Jurkat, Clone E6-1 (cell line): ENCODE results near the gene DLG1.
"Not testable (repeated sequence)": the region's sequence is repeated elsewhere in the genome, so short reads cannot be mapped to it uniquely, and the experiment has no call there.

Experiments
- DNase-seq: peaks from one replicate; pipeline ENCODE4 v3.0.0-alpha.2; 2011; ENCODE audit warnings: low read depth, low spot score
- H3K4me3 ChIP-seq: 2 replicates; pipeline ENCODE4 v1.5.1; 2011; ENCODE audit warnings: mild to moderate bottlenecking, low read length, control low read depth, moderate library complexity

DLG1 gene

DNA sequence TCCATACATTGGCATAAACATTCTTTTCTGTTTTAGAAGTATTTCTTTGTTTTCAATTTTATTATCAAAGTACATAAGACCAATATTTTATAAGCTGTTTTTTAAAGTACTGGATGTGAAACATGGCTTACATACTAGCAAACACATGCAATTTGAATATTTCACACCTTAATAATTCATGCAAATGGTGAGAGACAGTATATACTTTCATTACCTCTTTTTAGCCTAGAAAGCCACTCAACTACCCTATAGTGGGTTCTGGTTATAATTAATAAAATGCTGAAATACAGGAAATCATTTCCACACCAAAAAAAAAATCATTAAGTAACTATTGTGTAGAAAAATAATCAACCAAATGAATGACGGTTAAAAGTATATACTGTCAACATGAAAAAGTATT is 230.3 kb downstream of the DLG1 start:
- H3K4me3 ChIP-seq, result no peak overlapping the region
- DNase-seq, result no peak

DNA sequence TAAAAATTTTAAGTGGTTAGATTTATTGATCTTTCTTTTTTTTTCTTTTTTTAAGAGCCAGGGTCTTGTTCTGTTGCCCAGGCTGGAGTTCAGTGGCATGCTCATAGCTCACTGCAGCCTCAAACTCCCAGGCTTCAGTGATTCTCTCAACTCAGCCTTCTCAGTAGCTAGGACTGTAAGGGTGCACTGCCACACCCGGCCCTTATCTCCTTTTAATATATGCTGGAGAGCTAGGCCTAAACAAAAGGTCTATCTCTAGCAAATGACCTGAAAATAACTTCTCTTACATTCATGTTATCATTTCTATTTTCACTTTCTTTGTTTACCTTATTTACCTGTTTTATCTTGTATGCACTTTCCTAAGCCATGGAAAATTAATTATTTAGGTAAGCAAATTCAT is 233.6 kb downstream of the DLG1 start:
- DNase-seq, result no peak
- no peak overlapping the region for H3K4me3 ChIP-seq

DNA sequence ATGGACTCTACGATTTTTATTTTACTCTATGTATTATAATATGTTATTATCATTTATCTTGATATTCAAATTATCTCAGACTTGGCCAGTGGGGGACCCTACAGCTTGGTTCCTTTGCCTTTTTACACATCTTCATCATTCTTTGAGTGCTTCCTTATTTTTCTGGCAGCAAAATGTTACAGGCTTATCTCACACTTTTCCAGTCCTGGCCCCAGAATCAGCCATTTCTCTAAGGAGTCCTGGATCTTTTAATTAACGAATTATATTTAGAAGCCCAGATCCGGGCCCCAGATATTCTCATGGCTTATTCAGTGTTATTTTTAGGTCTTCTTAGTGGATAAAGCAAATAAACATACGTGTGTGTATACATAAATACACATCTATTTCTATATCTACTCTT is 236.0 kb downstream of the DLG1 start:
- DNase-seq, result no peak
- H3K4me3 ChIP-seq, result no peak overlapping the region

DNA sequence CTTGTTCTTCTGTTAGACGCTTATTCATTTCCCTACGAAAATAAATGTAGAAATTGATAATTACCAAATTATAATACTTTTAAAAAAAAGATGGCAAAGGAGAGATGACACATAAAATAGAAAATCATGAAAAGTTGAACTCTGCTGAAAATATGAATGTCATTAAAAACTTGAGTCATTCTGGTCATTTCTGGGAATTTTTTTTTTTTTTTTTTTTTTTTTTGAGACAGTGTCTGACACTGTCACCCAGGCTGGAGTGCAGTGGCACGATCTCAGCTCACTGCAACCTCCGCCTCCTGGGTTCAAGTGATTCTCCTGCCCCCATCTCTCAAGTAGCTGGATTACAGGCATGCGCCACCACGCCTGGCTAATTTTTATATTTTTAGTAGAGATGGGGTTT is 246.8 kb downstream of the DLG1 start:
- DNase-seq, H3K4me3 ChIP-seq: not testable (repeated sequence)

DNA sequence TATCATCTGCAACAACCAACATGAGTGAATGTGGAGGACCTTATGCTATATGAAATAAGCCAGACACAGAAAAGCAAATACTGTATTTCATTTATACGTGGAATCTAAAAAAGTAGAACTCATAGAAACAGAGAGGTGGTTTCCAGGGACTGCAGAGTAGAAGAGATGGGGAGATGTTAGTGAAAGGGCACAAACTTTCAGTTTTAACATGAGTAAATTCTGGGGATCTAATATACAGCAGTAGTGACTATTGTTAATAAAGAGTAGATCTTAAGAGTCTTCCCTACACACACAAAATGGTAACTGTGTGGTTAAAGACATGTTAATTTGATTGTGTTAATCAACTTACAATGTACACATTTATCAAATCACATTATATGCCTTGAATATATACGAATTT is 247.9 kb downstream of the DLG1 start:
- no peak overlapping the region for H3K4me3 ChIP-seq
- no peak for DNase-seq

DNA sequence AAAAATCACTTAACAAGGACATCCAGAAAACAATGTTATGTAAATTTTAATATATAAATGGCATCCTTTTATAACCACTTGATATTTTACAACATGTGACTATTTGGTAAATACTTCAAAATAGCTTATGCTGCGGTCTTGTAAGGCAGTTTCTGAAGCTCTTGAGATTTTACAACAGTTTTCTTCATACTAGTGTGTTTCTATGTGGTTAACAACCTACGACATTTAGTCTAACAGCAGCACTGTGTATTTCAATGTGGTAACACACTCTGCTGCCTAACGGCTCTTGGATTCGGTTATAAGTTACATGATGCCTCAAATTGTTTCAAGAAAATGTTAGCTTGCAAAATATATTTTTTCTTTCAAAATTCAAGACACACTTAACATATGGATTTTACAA is 255.9 kb downstream of the DLG1 start:
- no peak for DNase-seq
- H3K4me3 ChIP-seq, result no peak overlapping the region

DNA sequence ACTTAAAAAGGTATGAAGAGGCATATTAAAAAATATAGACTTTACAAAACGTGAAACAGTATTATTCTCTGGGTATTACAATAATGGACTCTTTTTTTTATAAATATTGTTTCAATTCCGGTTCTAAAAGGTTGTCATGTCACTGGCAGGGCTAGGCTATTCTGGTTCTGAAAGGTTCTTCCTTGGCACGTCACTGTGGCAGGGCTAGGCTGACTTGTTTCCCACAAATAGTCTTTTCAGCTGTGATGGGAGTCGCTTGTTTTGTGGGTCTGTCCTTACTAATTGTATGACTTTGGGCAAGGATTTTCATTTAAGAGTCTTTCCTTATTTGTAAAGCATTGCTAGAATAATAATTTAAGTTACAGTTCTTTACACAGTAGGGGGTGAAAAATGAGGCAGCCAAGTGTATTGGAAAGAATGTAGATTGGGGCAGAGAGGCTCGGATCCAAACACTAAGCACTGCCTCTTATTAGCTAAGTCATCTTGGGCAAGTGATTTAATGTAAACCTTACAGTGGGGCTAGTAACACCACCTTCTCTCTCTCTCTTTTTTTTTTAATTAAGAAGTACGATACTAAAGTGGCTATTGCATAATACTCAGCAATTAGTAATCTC is 256.4 kb downstream of the DLG1 start:
- no peak overlapping the region for H3K4me3 ChIP-seq
- DNase-seq, result no peak

DNA sequence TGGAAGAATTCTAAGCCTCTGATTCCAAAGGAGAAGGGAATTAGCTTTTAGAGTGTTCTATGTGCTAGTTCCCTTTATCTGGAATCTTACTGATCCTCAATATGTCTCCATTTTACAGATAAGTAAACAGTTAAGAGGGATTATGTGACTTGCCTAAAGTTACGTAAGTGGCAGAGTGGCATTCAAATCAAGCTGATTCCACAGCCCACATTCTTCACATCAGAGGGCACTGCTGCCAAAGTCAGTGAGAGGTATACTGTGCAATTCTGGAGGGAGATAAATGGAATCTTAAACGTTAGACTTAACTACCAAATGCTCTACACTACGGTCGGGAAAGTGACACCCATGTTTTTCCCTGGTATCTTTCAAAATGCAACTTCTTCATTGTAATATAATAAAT is 257.8 kb downstream of the DLG1 start:
- H3K4me3 ChIP-seq, result no peak overlapping the region
- no peak for DNase-seq

DNA sequence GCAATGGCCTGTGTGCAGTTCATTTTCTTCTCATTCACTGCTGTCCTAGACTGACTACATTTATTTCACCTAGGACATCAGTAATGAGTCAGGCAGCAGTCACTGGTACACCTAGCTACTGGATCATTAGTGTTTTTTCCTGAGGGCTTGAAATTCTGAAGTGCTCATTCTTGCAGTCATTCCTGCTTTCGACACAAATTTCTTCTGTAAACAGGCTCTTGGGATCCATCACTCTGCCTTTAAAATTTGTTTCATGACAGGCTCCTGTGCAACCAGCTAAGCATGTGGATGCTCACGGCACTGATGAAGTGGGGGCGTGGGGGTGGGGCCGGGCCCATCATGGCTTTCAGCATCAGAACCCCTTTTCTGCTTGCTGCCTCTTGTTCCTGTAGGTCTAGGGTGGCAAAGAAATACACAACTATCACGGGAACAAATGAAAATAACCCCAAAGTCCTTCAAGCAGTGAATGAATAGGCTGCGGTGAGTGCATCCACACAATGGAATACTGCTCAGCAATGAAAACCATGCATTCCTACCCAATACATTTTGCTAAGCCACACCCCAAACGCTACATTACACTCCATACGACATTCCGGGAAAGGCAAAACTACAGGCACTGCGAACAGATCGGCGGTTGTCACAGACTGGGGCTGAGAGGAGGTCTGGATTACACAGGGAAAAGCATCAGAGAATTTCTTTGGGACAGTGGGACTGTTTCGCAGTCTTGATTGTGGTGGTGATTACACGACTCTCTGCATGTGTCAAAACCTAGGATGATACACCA is 259.5 kb downstream of the DLG1 start:
- no peak for DNase-seq

DNA sequence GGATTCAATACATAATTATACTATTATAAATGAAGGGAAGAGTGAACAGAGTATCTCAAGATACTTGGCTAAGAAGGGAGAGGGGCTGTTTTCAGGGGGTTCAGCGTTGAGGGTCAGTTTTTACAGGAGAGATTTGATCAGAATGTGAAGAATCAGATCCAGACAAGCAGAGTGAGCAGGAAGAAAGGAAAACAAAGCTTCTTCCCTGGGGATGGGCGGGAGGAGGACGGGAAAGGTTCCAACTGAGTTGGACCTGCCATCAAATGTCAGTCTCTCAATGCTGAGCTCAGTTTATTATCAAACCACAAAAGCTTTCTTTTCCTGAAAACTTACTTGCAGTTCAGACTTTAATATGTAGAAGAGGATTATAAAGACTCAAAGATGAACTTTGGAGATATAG is 262.8 kb downstream of the DLG1 start:
- no peak for DNase-seq
- H3K4me3 ChIP-seq, result no peak overlapping the region

More for the DNA sequence above, 259.5 kb downstream of the DLG1 start:
- no peak overlapping the region for H3K4me3 ChIP-seq

DNA sequence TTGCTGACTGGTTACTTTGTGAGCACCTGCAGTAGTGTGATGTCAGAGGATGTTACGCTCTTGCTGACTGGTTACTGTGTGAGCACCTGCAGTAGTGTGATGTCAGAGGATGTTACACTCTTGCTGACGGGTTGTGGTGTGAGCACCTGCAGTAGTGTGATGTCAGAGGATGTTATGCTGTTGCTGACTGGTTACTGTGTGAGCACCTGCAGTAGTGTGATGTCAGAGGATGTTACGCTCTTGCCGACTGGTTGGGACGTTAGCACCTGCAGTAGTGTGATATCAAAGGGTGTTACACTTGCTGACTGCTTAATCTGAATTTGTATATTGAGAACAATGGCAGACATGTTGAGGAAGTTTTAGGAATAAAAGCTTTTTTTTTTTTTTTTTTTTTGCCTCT is 263.6 kb downstream of the DLG1 start:
- not testable (repeated sequence) for H3K4me3 ChIP-seq, DNase-seq

DNA sequence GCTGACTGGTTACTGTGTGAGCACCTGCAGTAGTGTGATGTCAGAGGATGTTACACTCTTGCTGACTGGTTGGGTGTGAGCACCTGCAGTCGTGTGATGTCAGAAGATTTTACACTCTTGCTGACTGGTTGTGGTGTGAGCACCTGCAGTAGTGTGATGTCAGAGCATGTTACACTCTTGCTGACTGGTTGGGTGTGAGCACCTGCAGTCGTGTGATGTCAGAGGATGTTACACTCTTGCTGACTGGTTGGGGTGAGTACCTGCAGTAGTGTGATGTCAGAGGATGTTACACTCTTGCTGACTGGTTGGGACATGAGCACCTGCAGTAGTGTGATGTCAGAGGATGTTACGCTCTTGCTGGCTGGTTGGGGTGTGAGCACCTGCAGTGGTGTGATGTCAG is 264.6 kb downstream of the DLG1 start:
- DNase-seq, result not testable (repeated sequence)

DNA sequence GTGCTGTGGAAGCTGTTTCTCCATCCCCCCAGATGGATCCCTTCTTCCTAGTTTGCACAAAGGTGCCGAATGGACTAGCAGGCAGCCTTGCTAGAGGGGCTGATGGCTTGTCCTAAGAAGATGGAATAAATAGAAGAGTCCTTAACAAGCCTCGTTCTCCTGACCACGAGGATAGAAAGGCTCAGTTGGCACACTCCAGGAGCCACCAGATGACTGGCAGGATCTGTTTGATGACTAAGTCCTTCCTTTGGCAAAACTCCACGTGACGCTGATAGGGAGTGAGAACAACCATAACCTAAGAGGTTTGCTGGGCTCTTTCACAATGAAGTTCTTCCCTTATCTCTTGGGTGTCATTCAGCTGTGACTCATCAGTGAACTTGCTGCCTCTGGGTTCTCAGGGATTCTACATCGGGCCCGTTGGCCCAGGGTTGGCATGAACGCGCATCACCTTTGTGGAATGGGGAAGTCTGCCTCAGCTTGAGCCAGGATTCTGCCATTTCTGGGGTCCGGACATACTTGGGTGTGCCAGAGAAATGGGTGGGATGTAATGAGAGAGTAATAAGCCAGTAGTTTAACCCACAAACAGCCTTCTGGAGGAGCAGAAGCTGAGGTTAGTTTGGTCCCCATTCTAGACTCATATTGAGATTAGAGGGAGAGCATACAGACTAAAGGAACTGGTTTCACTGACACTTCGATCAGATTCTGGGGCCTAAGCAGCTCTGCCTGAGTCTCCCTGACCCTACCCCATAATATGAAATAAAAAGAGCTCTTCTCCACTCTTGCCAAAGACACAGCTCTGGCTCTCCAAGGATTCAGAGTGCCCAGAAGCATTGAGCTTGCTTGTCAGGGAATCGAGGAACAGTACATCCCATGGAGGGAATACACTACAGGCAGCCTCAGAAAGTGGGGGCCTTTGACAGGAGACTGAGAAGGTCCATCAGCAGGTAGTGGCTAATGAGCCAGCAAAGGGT is 266.8 kb downstream of the DLG1 start:
- no peak for DNase-seq
- H3K4me3 ChIP-seq, result no peak overlapping the region

More for the DNA sequence above, 264.6 kb downstream of the DLG1 start:
- H3K4me3 ChIP-seq, result not testable (repeated sequence)

DNA sequence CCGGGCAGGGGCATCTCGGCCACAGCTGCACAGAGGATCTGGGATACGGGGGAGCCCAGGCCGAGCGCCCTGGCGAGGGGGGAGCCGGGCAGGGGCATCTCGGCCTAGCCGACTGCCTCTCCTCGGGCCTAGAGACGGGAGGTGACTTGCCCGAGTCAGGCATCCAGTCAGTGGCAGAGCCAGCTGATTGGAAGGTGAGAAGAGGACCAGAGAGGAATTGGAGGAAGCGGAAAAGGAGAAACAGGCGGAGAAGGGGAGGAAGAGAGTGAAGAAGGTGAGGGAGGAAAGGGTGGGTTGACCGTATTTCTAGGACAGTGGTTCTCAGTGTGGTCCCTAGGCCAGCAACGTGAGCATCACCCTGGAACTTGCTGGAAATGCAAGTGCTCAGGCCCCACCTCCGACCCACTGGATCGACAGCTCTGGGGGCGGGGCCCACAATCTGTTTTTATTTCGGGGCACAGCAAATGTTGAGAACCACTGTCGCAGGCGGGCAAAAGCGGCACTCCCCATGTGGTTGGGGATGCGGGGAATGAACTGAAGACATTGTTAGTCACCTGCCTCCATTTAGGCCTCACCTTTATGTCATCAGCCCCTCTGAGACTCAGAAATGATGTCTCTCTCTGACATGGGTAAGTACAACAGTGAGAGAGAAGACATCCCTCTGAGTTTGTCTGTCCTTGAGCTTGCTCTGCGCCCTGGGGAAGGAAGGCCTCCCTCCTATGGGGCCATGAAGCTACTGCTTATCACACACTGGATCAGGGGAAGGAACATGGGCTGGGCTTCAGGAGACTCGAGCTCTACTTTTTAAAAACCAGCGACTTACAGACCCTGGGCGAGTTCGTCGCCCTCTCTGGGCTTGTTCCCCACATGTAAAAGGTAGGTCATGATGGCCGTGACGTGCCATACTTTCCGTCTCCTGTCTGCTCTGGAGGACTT is 267.8 kb downstream of the DLG1 start:
- no peak overlapping the region for H3K4me3 ChIP-seq
- DNase-seq, result no peak

DNA sequence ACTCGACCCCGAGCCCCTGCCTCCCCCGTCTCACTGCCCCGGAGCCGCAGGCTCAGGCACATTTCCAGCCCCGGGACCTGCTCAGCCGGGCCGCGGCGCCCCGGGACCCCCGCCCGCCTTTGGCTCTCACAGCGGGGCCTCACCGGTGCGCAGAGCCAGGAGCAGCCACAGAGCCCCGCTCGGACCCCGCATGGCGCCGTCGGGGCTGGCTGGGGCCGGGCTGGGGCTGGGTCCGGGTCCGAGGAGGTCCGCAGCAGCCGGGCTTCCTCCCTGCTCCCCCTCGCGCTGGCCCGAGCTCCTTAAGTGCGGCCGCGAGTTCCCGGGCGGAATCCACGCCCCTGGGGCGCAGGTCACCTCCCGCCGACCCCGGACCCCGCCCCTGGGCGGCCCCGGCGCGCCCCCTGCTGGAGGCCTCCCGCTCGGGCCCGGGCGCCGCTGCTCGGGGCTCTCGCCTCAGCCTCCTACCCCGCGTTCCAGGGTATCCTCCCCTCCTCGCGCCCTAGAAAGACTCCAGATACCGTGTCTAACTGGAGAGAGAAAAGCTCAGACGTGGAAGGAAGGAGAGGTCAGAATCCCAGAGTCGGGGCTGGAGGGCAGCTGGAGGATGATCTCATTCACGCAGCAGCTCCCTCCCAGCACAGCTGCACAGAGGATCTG is 268.8 kb downstream of the DLG1 start, which contains the start of gene MELTF:
Gene MELTF (minus strand): TSS at position 307 of the 657 bp plus-strand sequence. CDS start 115 bp downstream, at position 192.
- DNase-seq, result peak; percentile 32
- peak within 1 kb of the TSS; percentile 61 for H3K4me3 ChIP-seq

DNA sequence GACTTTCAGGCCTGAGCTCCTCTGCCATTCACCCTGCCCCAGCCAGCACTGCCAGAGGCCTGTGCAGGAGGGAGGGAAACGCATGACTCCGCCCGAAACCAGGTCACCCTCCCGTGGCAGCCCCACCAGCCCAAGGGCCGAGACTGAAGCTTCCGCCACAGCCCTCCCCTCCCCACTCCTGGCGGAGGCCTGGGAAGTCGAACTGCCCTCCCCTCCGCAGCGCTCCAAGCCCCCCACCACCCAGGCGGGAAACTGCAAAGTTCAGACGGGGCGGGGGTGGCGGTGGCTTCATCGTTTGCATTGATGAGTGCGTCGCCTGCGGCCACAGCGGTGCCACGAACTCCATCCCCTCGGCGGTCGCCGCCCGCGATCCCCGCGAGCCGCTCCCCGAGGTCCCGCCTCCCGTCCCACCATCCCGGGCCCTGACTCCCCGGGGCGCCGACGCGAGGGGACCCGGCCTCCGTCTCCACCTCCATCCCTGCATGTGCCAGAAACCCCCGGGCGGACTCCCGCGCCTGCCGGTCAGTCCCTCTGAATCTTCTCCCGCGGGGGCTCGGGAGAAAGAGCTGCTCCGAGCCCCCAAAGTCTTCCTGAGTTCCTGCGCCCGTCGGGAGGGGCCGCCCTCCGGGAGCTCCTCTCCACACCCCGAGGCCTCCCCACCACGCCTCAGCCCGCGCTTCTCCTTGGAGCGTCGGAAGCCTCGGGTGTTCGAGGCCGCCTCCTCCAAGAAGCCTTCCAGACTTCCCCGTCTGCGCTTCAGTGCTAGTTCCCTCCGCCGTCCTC is 269.5 kb downstream of the DLG1 start:
- peak overlapping the region; percentile 61 for H3K4me3 ChIP-seq
- DNase-seq, result no peak

DNA sequence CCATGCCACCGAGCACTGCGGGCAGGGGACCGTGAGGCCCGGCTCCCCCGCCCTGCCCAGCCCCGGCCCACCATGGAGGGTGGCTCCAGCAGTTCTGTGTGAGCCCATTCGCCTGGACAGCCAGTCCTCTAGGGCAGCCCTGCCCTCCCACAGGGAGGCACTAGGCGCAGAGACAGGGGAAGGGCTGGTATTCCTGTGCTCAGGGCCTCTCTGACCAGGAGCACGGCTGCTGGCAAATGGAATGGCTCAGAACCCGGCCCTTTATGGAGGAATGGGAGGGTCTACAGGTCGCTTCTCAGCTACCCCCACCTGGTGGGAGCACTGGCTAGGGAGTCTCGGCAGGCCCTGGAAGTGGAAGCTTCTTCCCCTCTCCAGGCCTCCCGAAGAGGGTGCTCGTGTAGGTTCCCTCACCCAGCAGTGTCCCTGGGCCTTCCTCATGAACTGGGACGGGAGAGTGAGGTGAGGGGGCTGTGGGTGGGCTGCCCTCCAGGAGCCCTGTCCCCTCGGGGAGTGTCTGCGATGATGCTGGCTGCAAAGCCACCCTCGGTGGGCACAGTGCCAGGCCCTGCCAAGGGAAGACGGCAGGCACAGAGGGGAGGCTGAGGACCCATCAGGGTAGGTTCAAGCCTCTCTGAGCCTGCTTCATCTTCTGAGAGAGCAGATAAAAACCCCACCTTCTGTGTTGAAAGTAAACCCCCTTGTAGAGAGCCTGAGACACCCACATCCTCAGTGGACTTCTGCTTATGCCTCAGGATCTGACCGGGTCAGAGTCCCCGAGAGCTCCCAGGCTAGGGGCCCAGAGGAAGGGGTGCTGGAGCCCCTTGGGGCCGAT is 270.3 kb downstream of the DLG1 start:
- no peak for DNase-seq
- H3K4me3 ChIP-seq, result no peak overlapping the region
